Memory B cell (primary cell): ENCODE measurements around the gene THSD8.

ENCODE experiments used
- ATAC-seq: fragments of 150-1000 bp; cut with Tn5 transposase; 2 replicates; pipeline ENCODE4 v1.10.0; 2021; ENCODE audit warnings: low read depth, mild to moderate bottlenecking, moderate library complexity
- DNase-seq, 2 donors: peaks; one replicate each; pipeline ENCODE4 v3.0.0; 2022; ENCODE audit warnings: low spot score in 2 of 2
- H3K27ac Mint-ChIP-seq: one replicate; pipeline ENCODE4 v1.8.0; 2022; ENCODE audit warnings: mild to moderate bottlenecking, moderate library complexity, mixed read lengths
- H3K27me3 Mint-ChIP-seq: one replicate; pipeline ENCODE4 v1.8.0; 2022; ENCODE audit warnings: mixed read lengths
- H3K36me3 Mint-ChIP-seq: one replicate; pipeline ENCODE4 v1.8.0; 2022; ENCODE audit warnings: mild to moderate bottlenecking, mixed read lengths
- H3K4me1 Mint-ChIP-seq: one replicate; pipeline ENCODE4 v1.8.0; 2022; ENCODE audit warnings: mixed read lengths
- H3K4me3 Mint-ChIP-seq: one replicate; pipeline ENCODE4 v1.8.0; 2022; ENCODE audit warnings: mild to moderate bottlenecking, moderate library complexity, mixed read lengths
- H3K9me3 Mint-ChIP-seq: one replicate; pipeline ENCODE4 v1.8.0; 2022; ENCODE audit warnings: mixed read lengths

The THSD8 gene

DNA sequence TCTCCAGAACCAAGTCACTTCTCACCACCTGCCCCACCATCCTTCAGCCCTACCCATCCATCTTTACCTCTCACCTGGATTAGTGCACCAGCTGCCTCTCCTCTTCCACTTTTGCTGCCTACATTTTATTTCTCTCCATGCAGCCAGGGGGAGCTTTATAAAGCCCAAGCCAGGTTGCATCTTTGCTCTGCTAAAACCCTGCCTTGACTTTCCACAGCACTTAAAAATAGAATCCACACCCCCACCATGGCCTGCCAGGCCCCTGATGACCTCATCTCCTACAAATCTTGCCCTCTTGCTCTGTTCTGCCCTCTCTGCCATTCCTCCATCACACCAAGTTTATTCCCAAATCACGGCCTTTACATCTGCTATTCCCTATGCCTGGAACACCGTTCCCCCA, 28.3 kb upstream of the THSD8 start:
- no peaks in the 10 kb centered on the region for H3K36me3 Mint-ChIP-seq
- H3K27ac Mint-ChIP-seq = peak overlapping the region; percentile 21
- H3K9me3 Mint-ChIP-seq = no peaks in the 10 kb centered on the region
- no peak overlapping the region for H3K4me3 Mint-ChIP-seq
- ATAC-seq (no peak), DNase-seq (no peak)
- no peaks in the 10 kb centered on the region for H3K27me3 Mint-ChIP-seq
- peaks cover 19% of the 10 kb centered on the region for H3K4me1 Mint-ChIP-seq

DNA sequence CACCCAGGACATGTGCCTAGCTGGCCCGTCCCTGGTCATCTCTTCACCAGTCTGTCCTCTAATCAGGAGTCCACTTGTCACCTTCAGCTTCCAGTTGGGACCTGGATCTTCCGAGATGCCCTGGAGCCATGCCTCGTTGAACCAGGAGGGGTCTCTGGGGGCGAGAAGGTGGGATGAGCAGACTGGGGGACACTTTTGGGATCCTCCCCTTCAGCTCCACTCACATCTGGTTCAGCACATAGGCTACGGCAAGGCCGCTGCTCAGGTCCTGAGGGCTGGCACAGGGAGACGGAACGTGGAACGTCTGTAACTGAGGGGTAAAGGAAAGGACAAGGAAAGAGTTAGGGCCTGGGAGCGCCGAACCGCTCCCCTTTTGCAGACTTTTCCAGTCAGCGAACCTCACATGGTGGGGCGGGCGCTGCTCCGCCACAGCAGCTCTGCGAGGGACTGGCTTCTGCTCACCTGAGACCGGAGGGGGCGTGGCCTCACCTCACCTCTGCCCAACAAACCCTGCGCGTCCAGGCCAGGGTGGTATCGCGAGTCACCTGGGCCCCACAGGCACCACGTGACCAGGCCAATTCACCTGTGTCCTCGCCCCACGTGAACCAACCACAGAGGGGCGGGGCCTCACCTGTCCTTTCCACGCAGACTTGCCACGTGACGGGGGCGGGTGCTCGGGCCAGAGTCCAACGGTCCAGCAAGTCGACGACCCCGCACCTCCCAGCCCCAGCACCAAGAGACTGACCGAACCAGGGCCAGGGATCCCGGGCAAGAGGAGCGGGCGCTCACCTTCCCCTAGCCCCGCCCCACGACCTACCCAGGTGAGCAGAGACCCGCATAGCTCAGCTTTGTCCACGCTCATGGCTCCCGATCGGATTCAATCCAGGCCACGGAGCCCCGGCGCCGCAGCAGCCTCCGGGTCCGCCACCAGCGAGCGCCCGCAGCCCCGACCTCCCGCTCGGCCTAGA, 27.0 kb upstream of the THSD8 start, which contains the start of gene HOOK2:
TSS of gene HOOK2 (minus strand) at position 965 of the 968 bp plus-strand sequence. CDS start at position 862, 103 bp downstream.
- ATAC-seq = peak; percentile 2
- peak within 1 kb of the TSS; percentile 20 for H3K27ac Mint-ChIP-seq
- H3K36me3 Mint-ChIP-seq = no peaks in the 10 kb centered on the region
- no peaks in the 10 kb centered on the region for H3K9me3 Mint-ChIP-seq
- H3K27me3 Mint-ChIP-seq = no peaks in the 10 kb centered on the region
- DNase-seq = no peak
- peak within 1 kb of the TSS; percentile 81 for H3K4me3 Mint-ChIP-seq
- H3K4me1 Mint-ChIP-seq = peaks cover 23% of the 10 kb centered on the region

DNA sequence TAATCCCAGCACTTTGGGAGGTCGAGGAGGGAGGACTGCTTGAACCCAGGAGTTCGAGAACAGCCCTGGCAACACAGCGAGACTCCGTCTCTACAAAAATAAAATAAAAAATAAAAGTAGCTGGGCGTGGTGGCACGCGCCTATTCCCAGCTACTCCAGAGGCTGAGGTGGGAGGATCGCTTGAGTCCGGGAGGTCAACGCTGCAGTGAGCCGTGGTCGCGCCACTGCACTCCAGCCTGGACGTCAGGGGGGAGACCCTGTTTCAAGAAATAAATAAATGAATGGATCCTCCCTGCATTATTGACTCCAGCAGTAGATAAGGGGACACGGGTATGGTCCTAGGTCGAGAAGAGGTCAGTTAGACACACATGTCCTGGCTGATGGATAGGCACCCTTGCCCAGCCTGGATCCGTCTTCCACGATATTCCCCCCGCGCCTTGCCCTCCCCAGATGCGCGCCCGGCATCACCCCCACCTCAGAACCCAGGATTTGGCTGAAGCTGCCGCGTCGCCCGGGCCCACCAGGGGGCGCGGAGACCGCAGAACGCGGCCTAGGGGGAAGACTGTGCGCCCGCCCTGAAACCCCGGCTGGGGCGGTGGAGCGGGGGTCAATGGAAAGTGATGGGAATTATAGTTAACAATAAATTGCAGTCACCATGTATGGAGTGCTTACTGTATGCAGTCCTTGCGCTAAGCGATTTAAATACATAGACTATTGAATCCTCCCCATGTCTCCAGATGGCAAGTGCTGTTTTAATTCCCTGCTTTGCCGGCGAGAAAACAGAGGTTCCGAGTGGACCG, 24.5 kb upstream of the THSD8 start:
- H3K27ac Mint-ChIP-seq = peak overlapping the region; percentile 78
- H3K4me3 Mint-ChIP-seq = peak overlapping the region; percentile 84
- peak; percentile 88 to 92 for DNase-seq
- no peaks in the 10 kb centered on the region for H3K27me3 Mint-ChIP-seq
- H3K9me3 Mint-ChIP-seq = no peaks in the 10 kb centered on the region
- ATAC-seq = peak; percentile 13
- H3K4me1 Mint-ChIP-seq = peaks cover 25% of the 10 kb centered on the region
- H3K36me3 Mint-ChIP-seq = no peaks in the 10 kb centered on the region

DNA sequence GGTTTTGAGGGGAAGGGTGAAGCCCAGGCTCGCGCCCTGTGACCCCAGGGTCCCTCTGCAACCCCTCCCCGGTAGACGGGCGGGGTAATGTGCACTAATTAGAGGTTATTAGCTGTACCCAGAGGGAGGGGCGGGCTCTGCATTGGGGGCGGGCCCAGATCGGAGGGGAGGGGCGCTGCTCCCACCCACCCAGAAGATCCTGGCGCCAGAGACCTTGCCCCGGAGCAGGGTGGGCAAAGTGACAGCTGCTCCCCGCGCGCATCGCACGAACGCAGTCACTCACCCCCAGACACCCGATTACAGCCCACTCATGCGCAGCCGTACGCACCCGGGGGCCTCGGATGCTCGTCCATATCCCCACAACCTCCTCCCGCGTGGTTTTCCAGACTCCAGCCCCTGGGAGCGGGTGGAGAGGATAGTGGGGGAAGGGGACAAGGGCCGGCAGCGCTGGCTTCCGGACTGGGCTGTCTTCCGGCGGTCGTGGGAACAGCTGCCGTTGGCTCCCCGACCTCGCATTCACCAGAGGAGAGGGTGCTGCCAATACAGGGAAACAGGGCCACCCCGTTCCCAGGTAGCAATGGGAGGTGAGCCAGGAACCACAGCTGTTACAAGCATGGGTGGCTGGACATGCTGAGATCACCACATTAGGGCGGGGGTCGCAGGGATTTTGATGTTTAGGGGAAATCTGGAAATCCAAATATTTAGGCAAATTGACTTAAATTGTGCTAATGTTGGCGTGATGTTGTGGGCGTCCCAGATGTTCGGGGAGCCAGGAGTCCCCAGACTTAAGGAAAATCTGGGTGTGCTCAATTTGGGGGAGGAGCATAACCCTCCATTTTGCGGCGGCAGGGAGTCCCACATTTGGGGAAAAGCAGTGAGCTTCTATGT, 23.6 kb upstream of the THSD8 start:
- Mint-ChIP-seq H3K9me3 (no peaks in the 10 kb centered on the region), H3K4me1 (peaks cover 25% of the 10 kb centered on the region), H3K27me3 (no peaks in the 10 kb centered on the region), H3K4me3 (peak overlapping the region; percentile 84), H3K27ac (peak overlapping the region; percentile 78), H3K36me3 (no peaks in the 10 kb centered on the region)
- ATAC-seq (peak; percentile 3), DNase-seq (peak in 1 of 2 donors; percentile 61)

DNA sequence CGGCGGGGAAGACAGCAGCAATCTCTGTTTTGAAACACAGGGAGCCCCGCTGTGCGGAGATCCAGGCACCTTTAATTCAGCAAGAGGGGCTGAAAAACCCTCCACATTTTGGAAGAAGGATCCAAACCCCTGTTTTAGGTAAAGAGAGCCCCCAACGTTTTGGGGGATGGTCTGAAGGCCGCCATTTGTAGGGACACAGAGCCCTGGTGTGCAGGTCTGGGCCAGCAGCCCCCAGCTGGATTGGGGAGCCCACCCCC, 23.0 kb upstream of the THSD8 start:
- Mint-ChIP-seq H3K9me3 (no peaks in the 10 kb centered on the region), H3K27me3 (no peaks in the 10 kb centered on the region), H3K4me3 (peak overlapping the region; percentile 84), H3K27ac (peak overlapping the region; percentile 78), H3K4me1 (peaks cover 20% of the 10 kb centered on the region), H3K36me3 (no peaks in the 10 kb centered on the region)
- no peak for DNase-seq
- no peak for ATAC-seq

DNA sequence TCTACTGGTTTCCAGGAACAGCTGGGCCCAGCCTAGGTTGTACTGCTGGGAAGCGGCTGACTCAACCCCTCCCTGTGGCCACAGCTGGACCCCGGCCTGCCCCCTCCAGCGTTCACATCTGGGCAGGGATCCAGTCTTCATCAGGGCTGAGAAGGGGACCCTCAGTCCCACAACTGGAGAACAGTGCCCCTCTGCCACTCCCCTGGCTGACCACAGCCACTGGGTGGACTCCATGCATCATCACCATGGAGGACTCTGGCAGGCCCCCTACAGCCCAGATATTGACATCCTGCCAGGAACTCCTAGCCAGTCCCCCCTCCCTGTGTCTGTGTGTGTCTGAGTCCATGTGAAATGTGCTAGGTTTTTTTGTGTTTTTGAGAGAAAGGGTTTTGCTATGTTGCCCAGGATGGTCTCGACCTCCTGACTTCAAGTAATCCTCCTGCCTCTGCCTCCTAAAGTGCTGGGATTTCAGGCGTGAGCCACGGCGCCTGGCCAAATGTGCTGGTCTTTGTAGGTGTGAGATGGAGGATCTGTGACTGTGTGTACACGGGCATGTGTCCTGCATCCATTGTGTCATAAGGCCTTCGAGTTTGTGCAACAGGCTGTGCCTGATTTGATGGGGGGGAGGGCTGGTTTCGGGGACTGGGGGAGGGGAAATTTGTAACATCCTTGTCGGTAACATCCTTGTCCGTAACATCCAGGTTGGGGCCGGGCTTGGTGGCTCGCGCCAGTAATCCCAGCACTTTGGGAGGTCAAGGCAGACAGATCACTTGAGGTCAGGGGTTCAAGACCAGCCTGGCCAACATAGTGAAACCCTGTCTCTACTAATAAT, 22.5 kb upstream of the THSD8 start:
- no peaks in the 10 kb centered on the region for H3K36me3 Mint-ChIP-seq
- no peaks in the 10 kb centered on the region for H3K27me3 Mint-ChIP-seq
- H3K9me3 Mint-ChIP-seq = no peaks in the 10 kb centered on the region
- peaks cover 20% of the 10 kb centered on the region for H3K4me1 Mint-ChIP-seq
- no peak for ATAC-seq
- H3K4me3 Mint-ChIP-seq = peak overlapping the region; percentile 41
- peak overlapping the region; percentile 78 for H3K27ac Mint-ChIP-seq
- no peak for DNase-seq

DNA sequence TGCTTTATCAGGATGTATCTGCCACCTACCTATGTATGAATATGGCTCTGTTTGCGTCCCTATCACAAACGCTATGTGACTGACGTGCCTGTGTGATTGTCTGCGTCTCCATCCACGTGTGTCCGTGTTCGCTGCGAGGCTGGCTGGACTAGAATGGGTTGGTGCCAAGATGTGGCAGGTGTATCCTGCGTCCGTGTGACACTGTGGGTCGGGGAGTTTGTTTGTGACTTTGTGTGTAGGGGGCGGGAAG, 19.8 kb upstream of the THSD8 start:
- H3K4me3 Mint-ChIP-seq = peak overlapping the region; percentile 84

DNA sequence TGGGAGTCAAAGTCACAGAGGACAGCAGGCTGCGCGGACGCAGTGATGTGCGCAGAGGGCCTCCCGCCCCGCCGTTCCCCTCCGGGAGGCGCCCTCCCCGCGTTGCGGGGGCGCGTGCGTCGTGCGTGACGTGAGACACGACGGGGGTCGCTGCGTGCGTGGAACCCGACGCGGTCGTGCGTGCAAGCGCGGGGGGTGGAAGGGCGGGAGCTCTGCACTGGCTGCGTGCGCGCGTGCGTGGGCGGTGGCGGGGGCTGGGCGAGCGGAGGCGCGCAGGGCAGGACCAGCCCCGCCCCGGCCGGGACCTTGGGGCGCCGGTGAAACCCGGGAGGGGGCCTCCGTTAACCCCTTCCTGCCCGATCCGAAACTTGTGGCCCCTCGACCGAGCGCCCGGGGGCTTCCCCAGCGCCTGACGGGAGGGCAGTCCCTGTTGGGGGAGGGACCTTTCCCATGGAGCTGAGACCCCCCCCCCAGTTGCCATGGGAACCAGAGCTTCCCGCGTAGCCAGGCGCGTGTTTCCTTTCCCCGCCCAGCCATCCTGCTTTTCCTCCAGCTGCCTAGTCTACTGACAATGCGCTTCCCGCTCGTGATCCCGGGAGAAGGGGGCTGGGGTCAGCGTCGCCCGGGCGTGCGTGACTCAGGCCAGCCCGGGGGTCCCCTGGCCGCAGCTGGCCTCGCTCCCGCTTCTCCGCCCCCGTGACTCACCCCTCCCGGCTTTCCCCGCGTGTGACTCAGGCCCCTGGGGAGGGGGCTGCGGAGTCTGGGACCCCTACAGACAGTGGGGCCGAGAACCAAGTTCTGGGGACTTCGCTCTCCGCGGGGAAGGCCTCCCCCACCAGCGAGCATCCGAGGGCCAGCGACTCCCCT, 19.2 kb upstream of the THSD8 start:
- Mint-ChIP-seq H3K4me1 (peaks cover 17% of the 10 kb centered on the region), H3K27me3 (no peaks in the 10 kb centered on the region), H3K4me3 (peak overlapping the region; percentile 84), H3K27ac (no peak overlapping the region), H3K36me3 (no peaks in the 10 kb centered on the region), H3K9me3 (no peaks in the 10 kb centered on the region)
- DNase-seq (peak; percentile 93), ATAC-seq (peak; percentile 55)

More for the DNA sequence above, 19.8 kb upstream of the THSD8 start:
- DNase-seq (no peak), ATAC-seq (peak; percentile 75)
- Mint-ChIP-seq H3K9me3 (no peaks in the 10 kb centered on the region), H3K36me3 (no peaks in the 10 kb centered on the region), H3K27me3 (no peaks in the 10 kb centered on the region), H3K27ac (no peak overlapping the region), H3K4me1 (peaks cover 20% of the 10 kb centered on the region)

DNA sequence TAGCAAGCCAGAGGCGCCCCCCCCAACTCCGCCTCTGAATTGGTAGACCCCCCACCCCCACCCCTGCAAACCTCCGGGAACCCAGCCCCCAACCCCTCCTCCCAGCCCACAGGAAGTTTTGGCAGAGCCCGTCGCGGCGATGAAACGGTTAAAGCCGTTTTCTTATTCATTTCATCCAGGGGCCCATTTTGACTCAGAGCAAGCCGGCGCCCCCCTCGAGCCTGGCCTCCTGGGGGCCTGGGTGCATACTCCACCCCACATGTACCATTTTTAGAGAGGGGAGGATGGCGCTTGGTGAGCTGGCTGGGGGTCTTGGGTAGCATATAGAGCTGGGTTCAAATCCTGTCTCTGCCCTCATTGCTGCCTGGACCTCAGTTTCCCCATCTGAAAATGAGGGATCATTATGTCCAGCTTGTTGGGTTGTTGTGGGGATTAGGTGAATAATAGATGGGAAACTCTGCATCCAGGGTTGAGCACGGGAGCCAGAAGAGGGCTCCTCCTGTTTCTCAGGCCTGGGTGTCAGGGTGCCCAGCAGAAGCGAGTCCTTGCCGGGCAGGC, 18.5 kb upstream of the THSD8 start:
- Mint-ChIP-seq H3K4me1 (peaks cover 18% of the 10 kb centered on the region), H3K4me3 (peak overlapping the region; percentile 84), H3K9me3 (no peaks in the 10 kb centered on the region), H3K27me3 (no peaks in the 10 kb centered on the region), H3K27ac (no peak overlapping the region), H3K36me3 (no peaks in the 10 kb centered on the region)
- DNase-seq (no peak), ATAC-seq (no peak)

DNA sequence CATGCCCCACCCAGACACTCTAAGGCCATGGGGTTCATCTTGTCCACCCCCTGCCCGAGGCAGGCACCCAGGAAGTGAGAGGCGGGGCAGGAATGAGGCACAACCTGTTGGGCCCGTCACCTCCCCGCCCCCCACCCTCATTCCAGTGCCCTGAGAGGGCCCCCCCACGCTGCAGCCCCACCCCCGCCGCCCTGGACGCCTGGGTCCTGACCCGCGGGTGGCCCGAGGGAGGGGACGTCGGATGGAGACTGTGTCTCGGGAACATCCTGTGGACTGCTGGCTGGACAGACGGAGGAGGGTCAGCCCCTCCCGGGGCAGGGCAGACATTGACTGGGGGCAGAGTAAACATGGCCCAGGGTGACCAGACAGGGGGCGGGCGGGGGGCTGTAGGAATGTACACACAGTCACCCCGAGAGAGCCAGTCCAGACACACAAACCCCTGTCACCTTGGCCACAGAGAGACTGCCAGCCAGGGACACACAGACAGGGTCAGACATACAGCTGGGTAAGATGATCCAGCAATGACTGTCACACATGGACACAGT, 17.9 kb upstream of the THSD8 start:
- no peak overlapping the region for H3K27ac Mint-ChIP-seq
- H3K4me1 Mint-ChIP-seq = peaks cover 20% of the 10 kb centered on the region

DNA sequence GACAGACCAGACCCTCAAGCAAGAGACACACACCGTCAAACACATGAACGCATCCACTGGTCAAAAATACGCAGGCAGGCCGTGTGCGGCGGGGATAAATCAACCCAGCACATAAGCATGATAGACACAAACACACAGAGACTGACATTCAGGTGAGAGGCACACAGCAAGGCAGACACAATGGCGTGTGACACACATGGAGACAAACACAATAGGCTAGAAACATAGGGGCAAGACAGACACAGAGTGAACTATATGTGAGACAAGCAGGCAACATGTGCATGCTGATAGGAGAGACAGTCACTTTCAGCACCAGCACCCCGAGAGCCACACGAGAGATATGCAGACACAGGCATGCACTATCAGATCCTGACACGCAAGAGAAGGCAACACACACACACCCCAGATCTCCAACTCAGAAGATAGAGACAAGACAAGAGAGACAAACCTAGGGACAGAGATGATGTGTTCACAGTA, 17.4 kb upstream of the THSD8 start:
- no peaks in the 10 kb centered on the region for H3K9me3 Mint-ChIP-seq
- DNase-seq = no peak
- ATAC-seq = no peak
- H3K27me3 Mint-ChIP-seq = no peaks in the 10 kb centered on the region
- peaks cover 21% of the 10 kb centered on the region for H3K4me1 Mint-ChIP-seq
- H3K36me3 Mint-ChIP-seq = no peaks in the 10 kb centered on the region
- H3K4me3 Mint-ChIP-seq = no peak overlapping the region
- no peak overlapping the region for H3K27ac Mint-ChIP-seq

More for the DNA sequence above, 17.9 kb upstream of the THSD8 start:
- no peaks in the 10 kb centered on the region for H3K36me3 Mint-ChIP-seq
- DNase-seq = no peak
- H3K27me3 Mint-ChIP-seq = no peaks in the 10 kb centered on the region
- ATAC-seq = no peak
- no peaks in the 10 kb centered on the region for H3K9me3 Mint-ChIP-seq
- H3K4me3 Mint-ChIP-seq = peak overlapping the region; percentile 45

DNA sequence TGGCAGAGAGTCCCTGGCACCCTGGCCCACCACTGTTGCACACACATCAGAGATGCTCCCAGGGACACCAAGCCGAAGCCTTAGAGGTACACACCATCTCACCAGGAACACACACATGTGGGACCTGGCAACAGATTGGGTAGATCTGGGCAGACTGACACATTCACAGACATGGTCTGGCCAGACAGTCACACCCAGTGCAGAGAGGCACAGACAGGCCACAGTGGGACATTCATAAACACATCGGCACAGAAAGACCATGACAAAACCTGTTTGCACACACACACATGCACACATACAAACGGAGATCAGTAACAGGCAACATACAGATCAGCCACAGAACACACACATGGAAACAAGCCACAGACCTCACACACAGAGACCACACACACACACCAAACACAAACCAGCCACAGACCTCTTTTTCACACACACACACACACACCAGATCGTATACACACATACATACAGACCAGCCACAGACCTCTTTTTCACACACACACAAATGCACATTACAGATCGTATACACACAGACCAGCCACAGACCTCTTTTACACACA, 16.9 kb upstream of the THSD8 start:
- H3K4me3 Mint-ChIP-seq = no peak overlapping the region
- no peaks in the 10 kb centered on the region for H3K9me3 Mint-ChIP-seq
- peaks cover 20% of the 10 kb centered on the region for H3K4me1 Mint-ChIP-seq
- no peak overlapping the region for H3K27ac Mint-ChIP-seq
- ATAC-seq = no peak
- DNase-seq = no peak
- no peaks in the 10 kb centered on the region for H3K27me3 Mint-ChIP-seq
- no peaks in the 10 kb centered on the region for H3K36me3 Mint-ChIP-seq
